Measurements from ENCODE around the gene MYLK.

DNA sequence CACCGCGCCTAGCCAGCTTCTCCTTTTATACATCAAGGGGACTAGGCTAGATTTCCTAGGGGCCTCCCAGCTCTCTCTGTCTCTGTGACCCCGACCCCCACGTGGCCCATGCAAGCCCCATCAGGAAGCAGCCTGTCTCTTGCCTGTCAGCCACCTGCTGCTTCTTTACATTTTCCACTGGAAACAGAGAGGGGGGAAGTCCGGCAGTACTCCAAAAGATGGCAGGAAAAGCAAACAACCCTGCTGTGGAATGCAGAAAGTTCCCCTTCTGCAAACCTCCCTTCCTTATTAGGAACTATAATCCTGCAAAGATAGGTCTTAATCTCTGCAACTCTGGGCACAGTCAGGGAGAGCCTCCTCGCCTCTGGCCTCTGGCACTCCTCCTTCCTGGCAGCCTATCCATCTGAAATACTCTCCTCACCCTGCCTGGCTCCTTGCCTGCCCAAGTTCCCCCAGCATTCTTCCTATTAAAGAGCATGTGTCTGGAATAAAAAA, 251.9 kb downstream of the MYLK start:
- TF ChIP-seq, protein P1, sequence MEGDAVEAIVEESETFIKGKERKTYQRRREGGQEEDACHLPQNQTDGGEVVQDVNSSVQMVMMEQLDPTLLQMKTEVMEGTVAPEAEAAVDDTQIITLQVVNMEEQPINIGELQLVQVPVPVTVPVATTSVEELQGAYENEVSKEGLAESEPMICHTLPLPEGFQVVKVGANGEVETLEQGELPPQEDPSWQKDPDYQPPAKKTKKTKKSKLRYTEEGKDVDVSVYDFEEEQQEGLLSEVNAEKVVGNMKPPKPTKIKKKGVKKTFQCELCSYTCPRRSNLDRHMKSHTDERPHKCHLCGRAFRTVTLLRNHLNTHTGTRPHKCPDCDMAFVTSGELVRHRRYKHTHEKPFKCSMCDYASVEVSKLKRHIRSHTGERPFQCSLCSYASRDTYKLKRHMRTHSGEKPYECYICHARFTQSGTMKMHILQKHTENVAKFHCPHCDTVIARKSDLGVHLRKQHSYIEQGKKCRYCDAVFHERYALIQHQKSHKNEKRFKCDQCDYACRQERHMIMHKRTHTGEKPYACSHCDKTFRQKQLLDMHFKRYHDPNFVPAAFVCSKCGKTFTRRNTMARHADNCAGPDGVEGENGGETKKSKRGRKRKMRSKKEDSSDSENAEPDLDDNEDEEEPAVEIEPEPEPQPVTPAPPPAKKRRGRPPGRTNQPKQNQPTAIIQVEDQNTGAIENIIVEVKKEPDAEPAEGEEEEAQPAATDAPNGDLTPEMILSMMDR (IDR thresholded peaks at IDR 0.05), result no peak
- no peak for TF ChIP-seq POLR2A (IDR thresholded peaks at IDR 0.05)
